GM13976 (cell line): ENCODE results near the gene ANKRD44.

Experiments
- DNase-seq: peaks from one replicate; pipeline ENCODE4 v3.0.0; 2012; ENCODE audit warnings: low spot score
- CTCF ChIP-seq: IDR thresholded peaks from 2 replicates; pipeline ENCODE4 v1.5.1; 2012; ENCODE audit warnings: borderline replicate concordance, mild to moderate bottlenecking; ENCODE audit not compliant: insufficient read depth; ENCODE audit errors: extremely low read depth, missing control alignments, control extremely low read depth
- in situ Hi-C: fragments of 300-500 bp; cut with MboI; formaldehyde crosslinking; loops from one replicate; pipeline ENCODE4 v1.12.0; 2022; ENCODE audit warnings: low sequenced_read_pairs, mixed read lengths, inconsistent platforms; ENCODE audit not compliant: unreplicated experiment

Gene ANKRD44

GRCh38 chr2:196987298-196987648, 323.3 kb downstream of the ANKRD44 start:
- no peak for DNase-seq

GRCh38 chr2:196985511-196986183, 324.9 kb downstream of the ANKRD44 start:
- DNase-seq = no peak
- in situ Hi-C loops = no loop called here
- TF ChIP-seq CTCF = no peak

More at GRCh38 chr2:196987298-196987648, 323.3 kb downstream of the ANKRD44 start:
- no peak for TF ChIP-seq CTCF
- in situ Hi-C loops = no loop called here

- no peak for TF ChIP-seq CTCF
- no peak for DNase-seq
- in situ Hi-C loops = no loop called here
These were observed 325.7 kb downstream of the ANKRD44 start for GRCh38 chr2:196984903-196985302.

- TF ChIP-seq CTCF = no peak
- in situ Hi-C loops = no loop called here
- no peak for DNase-seq
These were observed 326.6 kb downstream of the ANKRD44 start for GRCh38 chr2:196983934-196984333.

- TF ChIP-seq CTCF = no peak
- in situ Hi-C loops = no loop called here
- no peak for DNase-seq
These were observed 330.1 kb downstream of the ANKRD44 start for GRCh38 chr2:196980473-196980872.

- in situ Hi-C loops = no loop called here
- TF ChIP-seq CTCF = no peak
- no peak for DNase-seq
These were observed 330.6 kb downstream of the ANKRD44 start for GRCh38 chr2:196980001-196980400.
